GM18867 (cell line): ENCODE data around the gene TMEM169.

ENCODE experiments used
- ATAC-seq: cut with Tn5 transposase; IDR thresholded peaks from one replicate; pipeline ENCODE4 v1.9.1; 2021; ENCODE audit warnings: mild to moderate bottlenecking, moderate library complexity; ENCODE audit not compliant: unreplicated experiment

TMEM169 gene

GRCh38 chr2:216103213-216103612 lies 21.5 kb downstream of the TMEM169 start:
- no peak for ATAC-seq

GRCh38 chr2:216104691-216105090 lies 23.0 kb downstream of the TMEM169 start:
- ATAC-seq, result no peak

GRCh38 chr2:216107320-216107719 lies 25.6 kb downstream of the TMEM169 start:
- no peak for ATAC-seq

- ATAC-seq, result no peak
Measured at GRCh38 chr2:216107760-216108159, 26.0 kb downstream of the TMEM169 start.

GRCh38 chr2:216108310-216108966 lies 26.7 kb downstream of the TMEM169 start:
- ATAC-seq, result no peak

- peak; percentile 56 for ATAC-seq
Measured at GRCh38 chr2:216108967-216109921, 27.5 kb downstream of the TMEM169 start, which contains the start of gene XRCC5. TSS of gene XRCC5 (plus strand) at chr2:216109348. CDS start at chr2:216109437, 89 bp downstream.

- no peak for ATAC-seq
Measured at GRCh38 chr2:216109962-216110614, 28.4 kb downstream of the TMEM169 start.

GRCh38 chr2:216110620-216111019 lies 28.9 kb downstream of the TMEM169 start:
- no peak for ATAC-seq

- no peak for ATAC-seq
Measured at GRCh38 chr2:216111122-216111521, 29.4 kb downstream of the TMEM169 start.

GRCh38 chr2:216112926-216113325 lies 31.2 kb downstream of the TMEM169 start:
- ATAC-seq, result no peak

GRCh38 chr2:216113572-216113971 lies 31.9 kb downstream of the TMEM169 start:
- ATAC-seq, result peak; percentile 70

- no peak for ATAC-seq
Measured at GRCh38 chr2:216114382-216114713, 32.6 kb downstream of the TMEM169 start.

- ATAC-seq, result peak; percentile 34
Measured at GRCh38 chr2:216114714-216115531, 33.2 kb downstream of the TMEM169 start.

GRCh38 chr2:216116418-216116817 lies 34.7 kb downstream of the TMEM169 start:
- no peak for ATAC-seq

- ATAC-seq, result no peak
Measured at GRCh38 chr2:216117561-216118340, 36.0 kb downstream of the TMEM169 start.

- ATAC-seq, result no peak
Measured at GRCh38 chr2:216118474-216118873, 36.8 kb downstream of the TMEM169 start.

GRCh38 chr2:216119146-216119545 lies 37.4 kb downstream of the TMEM169 start:
- no peak for ATAC-seq

- ATAC-seq, result no peak
Measured at GRCh38 chr2:216119986-216120385, 38.3 kb downstream of the TMEM169 start.

- ATAC-seq, result no peak
Measured at GRCh38 chr2:216121255-216121654, 39.5 kb downstream of the TMEM169 start.

GRCh38 chr2:216126943-216127342 lies 45.2 kb downstream of the TMEM169 start:
- ATAC-seq, result no peak
